ENCODE data around the gene ABCG8. TPM values are rescaled to one million over a fixed set of nuclear protein-coding genes. Genes with fewer than 3 reads are reported as not detected.

ABCG8 gene
- total RNA-seq, 1 donor from 2014 or later: not detected

- no peak overlapping the region for H3K27ac Mint-ChIP-seq (ENCODE audit: unreplicated experiment)
- H3K27me3 Mint-ChIP-seq (ENCODE audit: unreplicated experiment): no peaks in the 10 kb centered on the region
- DNase-seq (ENCODE audit: low spot score): no peak
- no peaks in the 10 kb centered on the region for H3K36me3 Mint-ChIP-seq (ENCODE audit: low read depth, unreplicated experiment)
- TF ChIP-seq, protein P1, sequence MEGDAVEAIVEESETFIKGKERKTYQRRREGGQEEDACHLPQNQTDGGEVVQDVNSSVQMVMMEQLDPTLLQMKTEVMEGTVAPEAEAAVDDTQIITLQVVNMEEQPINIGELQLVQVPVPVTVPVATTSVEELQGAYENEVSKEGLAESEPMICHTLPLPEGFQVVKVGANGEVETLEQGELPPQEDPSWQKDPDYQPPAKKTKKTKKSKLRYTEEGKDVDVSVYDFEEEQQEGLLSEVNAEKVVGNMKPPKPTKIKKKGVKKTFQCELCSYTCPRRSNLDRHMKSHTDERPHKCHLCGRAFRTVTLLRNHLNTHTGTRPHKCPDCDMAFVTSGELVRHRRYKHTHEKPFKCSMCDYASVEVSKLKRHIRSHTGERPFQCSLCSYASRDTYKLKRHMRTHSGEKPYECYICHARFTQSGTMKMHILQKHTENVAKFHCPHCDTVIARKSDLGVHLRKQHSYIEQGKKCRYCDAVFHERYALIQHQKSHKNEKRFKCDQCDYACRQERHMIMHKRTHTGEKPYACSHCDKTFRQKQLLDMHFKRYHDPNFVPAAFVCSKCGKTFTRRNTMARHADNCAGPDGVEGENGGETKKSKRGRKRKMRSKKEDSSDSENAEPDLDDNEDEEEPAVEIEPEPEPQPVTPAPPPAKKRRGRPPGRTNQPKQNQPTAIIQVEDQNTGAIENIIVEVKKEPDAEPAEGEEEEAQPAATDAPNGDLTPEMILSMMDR (IDR thresholded peaks at IDR 0.05; ENCODE audit: unreplicated experiment): no peak
- H3K4me1 Mint-ChIP-seq (ENCODE audit: unreplicated experiment): no peaks in the 10 kb centered on the region
- H3K9me3 Mint-ChIP-seq (ENCODE audit: unreplicated experiment): no peaks in the 10 kb centered on the region
- no peak overlapping the region for H3K4me3 Mint-ChIP-seq (ENCODE audit: unreplicated experiment)
These were observed 32.1 kb upstream of the ABCG8 start for GRCh38 chr2:43806719-43807031.

GRCh38 chr2:43810452-43810851 lies 28.3 kb upstream of the ABCG8 start:
- Mint-ChIP-seq H3K4me3 (ENCODE audit: unreplicated experiment) (no peak overlapping the region), H3K9me3 (ENCODE audit: unreplicated experiment) (no peaks in the 10 kb centered on the region), H3K27me3 (ENCODE audit: unreplicated experiment) (no peaks in the 10 kb centered on the region), H3K27ac (ENCODE audit: unreplicated experiment) (no peak overlapping the region), H3K36me3 (ENCODE audit: low read depth, unreplicated experiment) (peaks cover 2% of the 10 kb centered on the region), H3K4me1 (ENCODE audit: unreplicated experiment) (no peaks in the 10 kb centered on the region)
- DNase-seq (ENCODE audit: low spot score): no peak
- TF ChIP-seq, protein P1 (IDR thresholded peaks at IDR 0.05; ENCODE audit: unreplicated experiment): no peak

DNA sequence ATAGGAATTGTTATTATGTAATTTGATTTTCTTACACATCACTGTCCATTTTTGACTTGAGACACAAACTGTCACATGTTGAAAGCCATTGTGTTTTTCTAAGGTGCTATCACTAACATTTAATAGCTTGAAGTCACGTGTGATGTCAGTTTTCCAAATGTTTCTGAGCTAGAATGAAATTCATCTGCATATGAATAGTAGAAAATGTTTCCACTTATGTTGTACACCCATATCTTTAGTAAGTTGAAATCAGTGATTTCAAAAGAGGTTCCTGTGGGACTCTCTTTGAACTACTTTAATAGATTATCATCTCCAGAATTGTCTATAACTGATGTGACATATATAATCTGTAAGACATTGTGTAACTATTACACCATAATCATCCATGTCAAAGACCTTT lies 27.9 kb upstream of the ABCG8 start:
- DNase-seq (ENCODE audit: low spot score): no peak
- H3K9me3 Mint-ChIP-seq (ENCODE audit: unreplicated experiment): no peaks in the 10 kb centered on the region
- H3K4me1 Mint-ChIP-seq (ENCODE audit: unreplicated experiment): no peaks in the 10 kb centered on the region
- TF ChIP-seq, protein P1 (IDR thresholded peaks at IDR 0.05; ENCODE audit: unreplicated experiment): no peak
- no peak overlapping the region for H3K4me3 Mint-ChIP-seq (ENCODE audit: unreplicated experiment)
- H3K27ac Mint-ChIP-seq (ENCODE audit: unreplicated experiment): no peak overlapping the region
- H3K27me3 Mint-ChIP-seq (ENCODE audit: unreplicated experiment): no peaks in the 10 kb centered on the region
- peaks cover 3% of the 10 kb centered on the region for H3K36me3 Mint-ChIP-seq (ENCODE audit: low read depth, unreplicated experiment)

DNA sequence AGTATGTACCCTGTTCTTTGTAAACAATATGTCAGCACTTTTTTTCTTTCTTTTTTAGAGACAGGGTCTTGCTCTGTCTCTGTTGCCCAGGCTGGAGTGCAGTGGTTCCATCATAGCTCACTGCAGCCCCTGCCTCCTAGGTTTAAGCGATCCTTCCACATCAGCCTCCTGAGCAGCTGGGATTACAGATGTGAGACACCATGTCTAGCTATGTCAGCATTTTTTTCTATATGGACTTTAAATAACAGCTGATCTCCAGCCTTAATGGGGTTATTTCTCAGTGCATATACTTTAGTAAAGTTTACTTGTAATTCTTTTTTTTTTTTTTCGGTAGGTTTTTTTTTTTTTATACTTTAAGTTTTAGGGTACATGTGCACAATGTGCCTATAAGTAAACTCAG lies 26.8 kb upstream of the ABCG8 start:
- Mint-ChIP-seq H3K27me3 (ENCODE audit: unreplicated experiment) (no peaks in the 10 kb centered on the region), H3K27ac (ENCODE audit: unreplicated experiment) (no peak overlapping the region), H3K9me3 (ENCODE audit: unreplicated experiment) (no peaks in the 10 kb centered on the region), H3K36me3 (ENCODE audit: low read depth, unreplicated experiment) (peaks cover 3% of the 10 kb centered on the region), H3K4me3 (ENCODE audit: unreplicated experiment) (no peak overlapping the region), H3K4me1 (ENCODE audit: unreplicated experiment) (no peaks in the 10 kb centered on the region)
- TF ChIP-seq, protein P1 (IDR thresholded peaks at IDR 0.05; ENCODE audit: unreplicated experiment): no peak
- DNase-seq (ENCODE audit: low spot score): no peak

- peaks cover 3% of the 10 kb centered on the region for H3K36me3 Mint-ChIP-seq (ENCODE audit: low read depth, unreplicated experiment)
- H3K27ac Mint-ChIP-seq (ENCODE audit: unreplicated experiment): no peak overlapping the region
- H3K4me1 Mint-ChIP-seq (ENCODE audit: unreplicated experiment): no peaks in the 10 kb centered on the region
- H3K4me3 Mint-ChIP-seq (ENCODE audit: unreplicated experiment): no peak overlapping the region
- no peak for DNase-seq (ENCODE audit: low spot score)
- TF ChIP-seq, protein P1 (IDR thresholded peaks at IDR 0.05; ENCODE audit: unreplicated experiment): no peak
- no peaks in the 10 kb centered on the region for H3K9me3 Mint-ChIP-seq (ENCODE audit: unreplicated experiment)
- no peaks in the 10 kb centered on the region for H3K27me3 Mint-ChIP-seq (ENCODE audit: unreplicated experiment)
These were observed 25.8 kb upstream of the ABCG8 start for GRCh38 chr2:43812947-43813346.
